ENCODE measurements around the gene FGF12.

The FGF12 gene

DNA sequence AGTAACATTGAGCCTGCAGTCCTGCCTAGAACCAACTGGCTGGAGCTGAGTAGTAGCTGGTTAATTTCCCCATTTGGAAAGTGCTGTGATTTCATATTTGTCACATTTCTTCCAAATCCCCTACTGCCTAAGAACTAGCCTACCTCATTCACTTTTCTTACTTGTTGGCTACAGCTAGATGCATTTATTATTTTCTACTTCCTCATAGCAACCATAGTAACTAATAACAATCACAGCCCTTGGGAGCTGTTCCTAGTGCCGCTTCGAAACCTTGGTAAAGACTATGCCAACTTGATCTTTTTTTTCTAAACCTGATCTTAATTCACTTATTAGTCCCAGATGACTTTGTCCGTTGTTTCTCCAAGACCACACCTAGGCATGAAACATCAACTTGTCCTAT, 240.3 kb downstream of the FGF12 start:
- no peak for DNase-seq

DNA sequence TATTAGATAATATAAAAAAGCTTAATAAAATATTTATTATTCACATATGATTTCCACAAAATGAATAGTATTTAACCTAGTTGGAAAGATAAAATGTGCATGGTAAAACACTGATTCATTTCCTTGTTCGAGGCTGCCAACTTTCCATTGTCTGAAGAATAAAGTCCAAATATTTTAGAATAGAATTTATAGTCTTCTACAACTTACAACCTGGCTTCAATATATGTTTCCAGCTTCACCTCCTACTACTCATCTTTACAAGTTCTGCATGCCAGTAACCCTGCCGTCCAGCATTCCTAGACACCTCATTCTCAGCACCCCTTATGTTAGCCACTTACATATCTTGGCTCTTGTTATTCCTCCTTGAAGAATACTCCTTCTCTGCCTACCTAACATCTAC, 244.5 kb downstream of the FGF12 start:
- DNase-seq: no peak

DNA sequence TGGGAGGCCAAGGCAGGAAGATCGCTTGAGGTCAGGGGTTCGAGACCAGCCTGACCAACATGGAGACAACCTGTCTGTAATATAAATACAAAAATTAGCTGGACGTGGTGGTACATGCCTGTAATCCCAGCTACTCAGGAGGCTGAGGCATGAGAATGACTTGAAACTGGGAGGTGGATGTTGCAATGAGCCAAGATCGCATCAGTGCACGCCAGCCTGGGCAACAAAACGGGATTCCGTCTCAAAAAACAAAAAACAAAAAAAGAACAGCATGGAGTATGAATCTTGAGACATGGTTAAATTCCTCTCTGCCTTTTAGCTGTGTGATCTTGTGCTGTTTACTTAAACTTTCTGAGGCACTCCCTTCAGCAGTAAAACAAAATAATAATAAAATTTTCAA, 244.9 kb downstream of the FGF12 start:
- no peak for DNase-seq

DNA sequence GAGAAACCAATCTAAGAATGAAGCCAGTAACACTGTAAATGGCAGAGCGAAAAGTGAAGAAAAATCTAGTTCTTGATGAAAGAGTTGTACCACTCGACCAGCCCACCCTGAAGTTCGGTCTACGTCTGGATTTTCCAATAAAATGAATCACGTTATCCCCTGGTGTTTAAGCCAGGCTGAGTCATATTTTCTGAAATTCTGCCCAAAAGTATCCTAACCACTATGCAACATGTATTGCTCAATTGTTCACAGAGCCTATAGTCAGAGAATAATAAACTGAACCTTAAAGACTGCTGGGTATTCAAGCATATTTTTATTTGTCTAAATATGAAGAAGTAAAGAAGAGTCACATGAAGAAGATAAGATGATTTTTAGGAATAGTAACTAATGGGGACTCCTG, 245.7 kb downstream of the FGF12 start:
- DNase-seq: no peak

DNA sequence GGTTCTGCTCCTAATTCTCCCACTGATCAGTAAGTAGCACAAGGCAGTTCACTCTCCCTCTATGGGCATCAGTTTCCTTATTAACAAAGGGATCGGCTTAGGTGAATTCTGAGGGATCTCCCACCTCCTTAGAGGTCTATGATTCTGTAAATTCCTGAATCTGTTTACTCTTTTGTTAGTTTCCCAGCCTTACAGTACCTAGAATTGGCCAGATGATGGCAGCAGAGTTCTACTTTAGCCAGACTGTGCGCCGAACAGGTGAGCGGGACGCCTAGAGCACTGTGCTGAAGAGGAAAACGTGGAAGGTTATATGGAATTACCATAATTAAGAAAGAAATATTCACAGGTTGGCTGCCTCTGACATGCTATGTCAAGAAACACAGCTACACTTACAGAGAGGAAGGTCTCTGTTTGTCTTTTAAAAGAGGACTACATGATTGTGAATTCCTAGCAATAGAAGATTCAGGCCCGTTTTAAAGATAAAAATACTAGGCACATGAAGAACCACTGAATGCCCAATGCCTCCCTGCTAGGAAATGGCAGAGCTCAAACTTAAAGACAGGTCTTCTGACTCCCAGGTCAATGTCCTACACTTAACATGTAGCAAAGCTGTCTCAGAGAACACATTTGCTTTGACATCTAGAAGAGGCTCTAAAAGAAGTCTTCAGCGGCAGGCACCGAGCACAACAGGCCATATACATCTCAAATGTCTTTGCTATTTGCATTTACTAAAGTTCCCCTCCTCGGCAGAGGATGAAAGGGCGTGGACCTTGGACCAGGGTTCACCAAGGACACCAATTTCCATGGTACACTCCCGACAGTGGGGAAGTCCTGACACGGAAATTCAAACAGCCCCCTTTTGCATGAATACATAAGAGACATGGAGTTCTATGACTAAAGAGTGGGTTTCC, 259.9 kb downstream of the FGF12 start:
- peak; percentile 42 for DNase-seq

DNA sequence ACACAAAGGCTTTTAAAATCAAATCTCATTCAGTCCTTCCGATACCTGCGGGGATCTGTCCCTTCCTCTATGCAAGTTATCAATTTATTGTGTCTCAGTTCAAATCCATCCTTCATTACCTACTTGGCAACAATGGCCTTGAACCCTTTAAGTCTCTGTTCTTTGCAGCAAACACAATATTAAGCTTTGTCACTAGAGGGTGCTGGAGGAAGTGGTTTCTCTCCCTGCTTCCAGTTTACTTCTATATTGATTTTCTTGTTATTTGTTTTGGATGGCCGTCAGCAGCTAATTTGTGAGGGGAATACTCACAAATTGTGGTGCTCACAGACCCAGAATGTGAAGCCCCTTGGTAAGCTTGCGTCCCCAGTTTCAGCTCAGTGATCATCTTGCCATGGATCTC, 278.3 kb downstream of the FGF12 start:
- no peak for DNase-seq

DNA sequence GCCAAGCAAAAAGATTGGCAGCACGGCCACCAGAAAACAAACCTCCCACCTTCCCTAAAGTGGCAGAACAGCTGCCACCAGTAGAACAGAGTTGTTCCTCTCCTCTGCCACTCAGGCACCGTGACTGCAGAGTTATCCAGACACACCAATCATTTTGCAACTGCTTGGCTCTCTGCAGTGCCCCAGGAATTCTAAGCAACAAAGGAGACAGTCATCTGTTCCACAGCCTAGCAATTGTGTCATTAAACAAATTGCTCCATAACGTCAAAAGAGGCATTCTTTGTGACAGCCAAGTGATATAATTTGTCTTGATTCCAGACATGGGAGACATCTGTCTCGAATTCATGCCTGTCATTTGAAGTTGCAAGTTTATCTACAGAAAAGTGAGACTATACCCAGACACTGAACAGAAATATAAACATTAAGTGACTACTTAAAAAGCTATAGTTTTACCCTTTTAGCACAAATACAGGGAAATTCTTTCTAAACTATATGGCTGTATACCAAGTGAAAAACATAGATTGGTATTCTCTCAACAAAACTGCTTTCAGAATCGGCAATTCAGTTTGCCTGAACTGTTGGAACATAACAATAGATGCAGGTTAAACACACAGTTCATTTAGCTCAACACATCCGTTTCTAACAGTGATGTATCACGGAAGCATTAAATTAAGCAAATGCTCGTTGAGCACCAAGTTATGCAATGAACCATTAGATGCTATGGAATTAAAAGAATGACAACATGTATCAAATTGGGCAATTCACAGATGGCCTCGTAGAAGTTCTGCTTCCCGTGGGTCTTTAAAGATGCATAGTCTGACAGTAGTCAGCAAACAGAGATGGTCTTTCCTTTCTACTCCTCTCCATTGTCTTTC, 281.3 kb downstream of the FGF12 start:
- peak; percentile 19 for DNase-seq

DNA sequence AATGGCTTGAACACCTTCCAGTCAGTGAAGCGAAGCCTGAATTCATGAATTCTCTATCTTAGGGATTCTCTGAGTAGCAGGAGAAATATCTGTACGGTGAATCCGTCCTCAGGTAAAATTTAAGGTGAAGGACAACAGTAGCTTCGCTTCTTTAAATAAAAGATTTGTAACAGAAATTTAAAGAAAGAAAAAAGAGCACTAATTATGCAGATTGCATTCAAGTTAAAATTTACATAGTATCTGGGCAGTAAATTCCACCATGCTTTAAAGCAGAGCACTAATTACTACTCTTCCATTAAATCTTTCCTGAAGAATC, 282.6 kb downstream of the FGF12 start:
- DNase-seq: no peak

DNA sequence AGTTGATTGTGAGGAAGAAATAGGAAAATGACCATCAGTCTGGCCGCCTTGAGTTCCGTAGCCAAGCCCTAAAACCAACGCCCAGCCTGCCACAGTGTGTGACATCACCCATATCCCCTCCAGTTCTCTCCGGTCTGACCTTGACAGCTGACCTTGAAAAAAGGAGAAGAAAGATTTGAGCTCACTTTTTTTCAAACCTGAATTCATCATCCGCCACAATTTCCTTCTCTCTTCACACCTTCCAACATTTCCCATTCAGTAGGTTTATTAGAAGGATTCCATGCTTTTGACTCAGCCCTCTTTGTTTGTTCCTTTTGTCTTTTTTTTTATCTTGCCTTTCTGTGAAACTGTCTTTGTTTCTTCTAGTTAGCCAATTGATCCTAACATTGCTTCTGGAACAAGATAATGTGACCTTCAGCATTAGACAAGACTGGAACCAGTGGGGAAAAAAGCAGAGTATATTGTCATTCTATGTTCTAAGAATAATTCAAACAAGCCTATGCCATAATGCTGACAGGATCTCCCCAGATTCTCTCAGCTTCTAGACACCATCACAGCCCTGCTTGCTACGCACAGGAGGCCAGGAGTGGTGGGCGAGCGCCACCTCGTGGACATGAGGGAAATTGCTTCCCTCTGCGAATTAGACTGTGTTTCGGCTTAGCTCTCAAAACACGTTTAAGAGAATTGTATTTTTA, 283.1 kb downstream of the FGF12 start:
- DNase-seq: peak; percentile 50

DNA sequence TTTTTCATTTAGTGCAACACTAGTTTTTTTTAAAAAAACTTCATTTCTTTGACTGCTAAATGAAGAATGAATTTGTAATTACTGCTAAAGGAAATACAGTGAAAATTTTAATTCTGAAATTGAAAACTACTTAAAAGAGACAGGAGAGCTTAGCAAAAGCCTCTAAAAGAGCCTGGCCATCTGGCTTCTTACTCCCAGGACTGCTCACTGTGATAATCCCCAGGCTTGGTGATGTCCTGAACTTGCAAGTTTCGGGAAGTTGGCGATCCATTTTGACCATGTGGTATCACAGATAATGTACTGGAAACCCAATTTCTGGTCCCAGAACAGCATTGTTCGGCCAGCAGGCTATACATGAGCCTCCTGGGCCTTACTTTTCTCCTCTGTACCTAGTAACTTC, 292.1 kb downstream of the FGF12 start:
- DNase-seq: no peak

DNA sequence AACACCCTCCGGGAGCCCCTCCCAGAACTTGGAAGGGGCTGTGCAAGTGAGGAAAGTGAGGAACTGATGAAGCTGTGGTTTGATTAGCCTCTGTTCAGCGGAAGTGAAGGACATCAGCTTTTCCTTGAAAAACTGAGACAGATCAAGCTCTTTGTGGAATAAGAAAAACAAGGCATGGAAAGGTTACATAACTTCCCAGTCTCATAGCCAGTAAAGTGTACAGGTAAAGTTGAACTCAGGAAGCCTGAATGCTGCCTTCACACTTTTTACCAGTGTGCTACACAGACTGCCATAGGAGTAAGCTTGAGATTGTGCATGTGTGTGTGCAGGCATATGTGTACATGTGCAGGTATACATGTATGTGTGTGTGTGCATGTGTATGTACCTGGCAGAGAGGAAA, 293.2 kb downstream of the FGF12 start:
- no peak for DNase-seq

DNA sequence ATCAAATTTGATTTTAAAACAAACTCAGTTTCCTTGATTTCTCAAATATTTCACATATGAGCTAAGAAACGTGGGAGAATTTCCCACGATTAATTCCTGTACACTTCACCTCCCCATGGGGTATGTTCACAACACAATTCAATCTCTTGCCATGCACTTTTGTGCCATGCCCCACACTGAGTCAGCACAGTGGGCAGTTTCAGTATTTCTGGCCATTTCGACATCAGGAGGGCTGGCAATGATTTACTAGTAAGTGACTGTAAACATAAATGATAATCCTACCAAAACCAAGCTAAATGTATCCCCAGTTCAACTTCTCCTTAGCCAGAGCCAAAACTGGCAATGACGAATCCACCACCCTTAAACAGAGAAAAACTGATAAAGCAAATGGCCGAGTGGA, 293.6 kb downstream of the FGF12 start:
- DNase-seq: no peak

DNA sequence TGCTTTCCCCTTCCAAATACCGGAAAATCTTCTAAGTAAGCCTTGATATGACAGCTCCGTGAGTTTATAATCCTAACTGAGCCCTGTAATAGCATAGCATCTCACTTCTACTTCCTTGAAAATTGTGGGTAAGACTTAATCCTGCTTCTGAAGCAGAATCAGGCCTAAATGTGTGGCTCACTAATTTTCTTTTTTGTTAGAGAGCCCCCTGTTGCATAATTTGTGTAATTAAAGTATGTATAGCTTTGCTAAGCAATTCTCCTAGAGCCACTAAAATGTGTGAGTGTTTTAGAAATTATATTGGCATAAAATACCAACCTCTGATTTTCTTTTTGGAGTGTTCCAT, 304.4 kb downstream of the FGF12 start:
- peak; percentile 9 for DNase-seq

DNA sequence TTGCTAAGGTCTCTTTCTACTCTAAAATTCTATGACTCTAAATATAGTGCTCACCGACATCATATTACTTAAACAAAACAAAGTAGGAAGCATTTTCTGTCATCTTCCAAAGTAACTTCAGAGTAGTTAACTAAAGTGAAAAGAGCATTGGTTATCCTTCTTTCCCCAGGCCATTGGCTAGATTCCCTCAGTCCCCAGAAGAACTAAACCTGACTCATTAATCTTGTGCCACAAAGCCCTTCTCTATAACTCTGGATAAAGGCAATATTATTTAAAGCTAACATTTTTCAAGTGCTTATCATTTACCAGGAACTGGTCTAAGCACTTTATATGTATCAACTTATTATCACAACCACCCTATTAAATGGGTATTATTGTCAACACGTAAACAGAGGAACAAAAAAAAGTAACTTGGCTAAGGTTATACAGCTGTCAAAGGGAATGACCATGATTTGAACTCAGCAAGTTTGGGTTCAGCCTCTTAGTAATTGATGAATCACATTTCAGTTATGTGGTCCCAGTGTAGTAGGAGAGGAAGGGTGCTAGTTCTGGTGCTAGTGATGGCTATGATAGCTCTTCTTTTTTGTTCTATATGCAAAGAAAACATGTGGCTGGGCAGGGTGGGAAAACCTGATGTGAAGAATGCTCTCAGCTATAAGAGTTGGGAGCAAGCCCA, 304.9 kb downstream of the FGF12 start:
- DNase-seq: no peak

DNA sequence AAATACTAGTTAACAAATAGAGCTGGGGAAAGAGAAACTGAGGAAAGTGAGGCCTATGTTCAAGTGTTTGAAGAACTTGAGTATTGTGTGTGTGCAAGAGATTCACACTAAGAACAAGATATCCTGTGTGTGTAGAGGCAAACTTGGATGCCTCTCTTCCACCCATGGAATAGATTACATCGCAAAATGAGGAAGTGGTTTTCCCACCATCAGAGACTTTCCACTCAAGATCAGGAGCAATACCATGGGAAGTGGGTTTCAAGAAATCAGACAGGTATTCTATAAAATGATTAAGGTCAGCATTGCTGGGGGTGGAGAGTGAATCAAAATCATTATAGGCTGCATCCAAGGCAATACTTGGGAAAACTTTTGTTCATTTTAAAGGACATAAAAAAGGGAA, 308.0 kb downstream of the FGF12 start:
- DNase-seq: no peak

DNA sequence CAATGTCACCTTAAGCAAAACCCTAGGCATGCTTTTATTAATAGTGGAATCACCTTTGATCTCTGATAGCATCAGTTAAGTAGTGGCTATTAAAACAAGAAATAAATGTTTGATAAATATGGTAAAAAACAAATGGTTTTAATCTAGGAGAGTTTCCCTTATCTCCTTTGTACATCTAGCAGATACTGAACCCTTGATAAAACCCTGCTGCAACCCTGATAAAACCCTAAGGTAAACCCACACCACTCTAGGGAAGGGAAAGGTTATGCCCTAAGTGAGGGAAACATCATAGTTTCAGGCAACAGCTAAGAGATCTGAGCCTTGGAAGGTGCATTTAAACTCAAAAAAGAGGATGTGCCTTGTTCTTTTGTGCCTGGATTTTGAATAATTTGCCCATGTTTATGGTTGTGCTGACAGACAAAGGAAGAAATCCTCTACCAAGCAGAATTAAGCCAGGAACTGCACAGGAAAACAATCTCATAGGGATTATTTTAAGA, 309.7 kb downstream of the FGF12 start:
- DNase-seq: no peak

DNA sequence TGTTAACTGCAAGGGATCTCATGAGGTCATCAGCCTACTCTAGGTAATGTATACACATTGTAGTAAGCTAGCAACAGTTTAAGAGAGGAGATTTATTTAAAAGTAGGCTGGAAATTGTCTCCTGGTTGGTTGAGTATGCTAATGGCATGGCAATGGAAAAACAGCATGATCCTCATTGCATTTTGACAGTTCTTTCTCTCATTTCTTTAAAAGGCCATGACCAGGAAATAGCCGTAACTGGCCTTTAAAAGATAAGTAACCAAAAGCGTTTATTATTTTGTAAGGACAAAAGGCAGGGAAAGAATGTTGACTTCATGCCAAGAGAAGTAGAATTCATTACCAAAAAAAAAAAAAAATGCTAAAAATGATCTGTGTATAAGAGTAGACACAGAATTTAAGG, 310.3 kb downstream of the FGF12 start:
- DNase-seq: no peak

DNA sequence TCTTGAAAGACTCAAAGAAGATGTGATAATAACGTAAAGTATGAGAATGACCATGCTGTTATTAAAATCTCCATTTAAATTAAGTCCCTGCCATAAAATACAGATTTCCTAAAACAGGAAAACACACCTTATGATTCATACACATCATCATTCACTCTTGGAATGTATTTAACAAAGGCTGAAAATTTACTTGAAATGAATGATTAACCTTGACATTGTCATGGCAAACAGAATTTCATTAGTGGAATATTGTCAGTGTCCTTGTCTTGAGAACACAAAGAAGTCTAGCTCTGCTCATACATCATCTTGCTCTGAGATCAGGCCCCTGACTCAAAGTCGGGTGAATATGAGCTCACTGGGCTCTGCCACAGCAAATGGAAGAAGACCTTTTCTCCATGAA, 313.9 kb downstream of the FGF12 start:
- DNase-seq: no peak

DNA sequence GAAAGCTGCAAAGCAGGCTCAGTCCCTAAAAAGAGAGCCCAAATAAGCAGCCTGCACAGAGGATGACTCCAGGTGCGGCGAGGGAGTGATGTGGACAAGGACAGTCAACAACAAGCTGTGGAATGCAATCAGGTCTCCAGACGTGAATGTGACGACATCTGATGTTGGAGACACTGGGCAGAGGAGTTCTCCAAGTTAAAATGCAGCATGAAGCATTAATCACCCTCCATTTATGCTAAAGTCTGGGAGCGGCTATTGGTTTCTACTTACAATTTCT, 316.7 kb downstream of the FGF12 start:
- DNase-seq: no peak

DNA sequence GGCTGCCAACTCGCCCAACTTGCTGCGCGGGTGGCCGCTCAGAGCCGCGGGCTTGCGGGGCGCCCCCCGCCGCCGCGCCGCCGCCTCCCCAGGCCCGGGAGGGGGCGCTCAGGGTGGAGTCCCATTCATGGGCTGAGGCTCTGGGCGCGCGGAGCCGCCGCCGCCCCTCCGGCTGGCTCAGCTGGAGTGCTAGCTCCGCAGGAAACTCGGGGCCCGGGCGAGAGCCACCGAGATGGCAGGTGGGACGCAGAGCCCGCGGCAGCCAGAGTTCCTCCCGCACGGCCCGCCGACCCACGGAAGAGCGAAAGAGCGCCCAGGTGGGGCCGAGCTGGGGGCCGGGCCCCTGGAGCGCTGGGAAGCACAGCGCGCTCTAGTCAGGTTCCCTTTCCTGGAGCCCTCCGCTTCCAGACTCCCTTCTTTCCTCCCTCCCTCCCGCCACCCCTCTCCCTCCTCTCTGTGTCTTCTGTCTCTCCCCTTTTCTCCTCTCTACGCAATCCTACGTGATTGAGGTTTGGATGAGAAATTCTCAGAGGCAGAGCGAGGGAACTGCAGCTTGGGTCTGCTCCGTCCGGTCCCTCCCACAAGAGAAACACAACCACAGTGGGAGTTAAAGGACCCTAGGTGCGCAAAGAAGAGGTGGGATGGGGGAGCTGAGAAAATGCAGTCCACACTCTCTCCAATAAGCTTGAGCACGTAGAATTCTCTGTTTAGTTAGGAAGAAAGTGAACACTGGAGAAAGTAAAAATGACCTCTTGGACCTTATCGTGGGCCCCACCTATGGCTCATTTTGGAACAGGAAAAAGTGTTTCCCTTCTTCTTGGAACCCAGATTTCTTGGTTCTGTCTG, 317.3 kb downstream of the FGF12 start:
- no peak for DNase-seq

DNA sequence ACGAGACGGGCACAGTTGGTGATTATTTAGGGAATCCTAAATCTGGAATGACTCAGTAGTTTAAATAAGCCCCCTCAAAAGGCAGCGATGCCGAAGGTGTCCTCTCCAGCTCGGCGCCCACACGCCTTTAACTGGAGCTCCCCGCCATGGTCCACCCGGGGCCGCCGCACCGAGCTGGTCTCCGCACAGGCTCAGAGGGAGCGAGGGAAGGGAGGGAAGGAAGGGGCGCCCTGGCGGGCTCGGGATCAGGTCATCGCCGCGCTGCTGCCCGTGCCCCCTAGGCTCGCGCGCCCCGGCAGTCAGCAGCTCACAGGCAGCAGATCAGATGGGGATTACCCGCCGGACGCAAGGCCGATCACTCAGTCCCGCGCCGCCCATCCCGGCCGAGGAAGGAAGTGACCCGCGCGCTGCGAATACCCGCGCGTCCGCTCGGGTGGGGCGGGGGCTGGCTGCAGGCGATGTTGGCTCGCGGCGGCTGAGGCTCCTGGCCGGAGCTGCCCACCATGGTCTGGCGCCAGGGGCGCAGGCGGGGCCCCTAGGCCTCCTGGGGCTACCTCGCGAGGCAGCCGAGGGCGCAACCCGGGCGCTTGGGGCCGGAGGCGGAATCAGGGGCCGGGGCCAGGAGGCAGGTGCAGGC, 318.0 kb downstream of the FGF12 start:
- no peak for DNase-seq
